Activated CD8-positive, alpha-beta memory T cell treated with anti-CD3 and anti-CD28 coated beads for 1 hour (primary cell): ENCODE results near the gene OPRD1.

ENCODE experiments used
- DNase-seq, 2 donors: peaks; one replicate each; pipeline ENCODE4 v3.0.0-alpha.2; 2020; ENCODE audit warnings: low read depth in 1 of 2; ENCODE audit errors: extremely low read depth in 1 of 2

Gene OPRD1

GRCh38 chr1:28900562-28900961, 88.6 kb downstream of the OPRD1 start:
- no peak for DNase-seq

GRCh38 chr1:28902738-28903137, 90.8 kb downstream of the OPRD1 start:
- DNase-seq, result no peak

- DNase-seq, result no peak
Measured at GRCh38 chr1:28905921-28906666, 94.1 kb downstream of the OPRD1 start.

GRCh38 chr1:28909198-28909597, 97.2 kb downstream of the OPRD1 start:
- DNase-seq, result no peak

- DNase-seq, result no peak
Measured at GRCh38 chr1:28910379-28911115, 98.6 kb downstream of the OPRD1 start.

GRCh38 chr1:28913786-28914227, 101.8 kb downstream of the OPRD1 start:
- no peak for DNase-seq

GRCh38 chr1:28914228-28915030, 102.5 kb downstream of the OPRD1 start, which contains the start of gene EPB41:
EPB41 (plus strand) TSS chr1:28914569; CDS start chr1:28987438, 72,869 bp downstream.
- peak; percentile 84 to 91 for DNase-seq

- peak in 1 of 2 donors; percentile 9 for DNase-seq
Measured at GRCh38 chr1:28915031-28915895, 103.3 kb downstream of the OPRD1 start.

GRCh38 chr1:28917757-28918118, 105.8 kb downstream of the OPRD1 start:
- DNase-seq, result no peak
